Measurements from ENCODE around the gene TRAPPC3L.

DNA sequence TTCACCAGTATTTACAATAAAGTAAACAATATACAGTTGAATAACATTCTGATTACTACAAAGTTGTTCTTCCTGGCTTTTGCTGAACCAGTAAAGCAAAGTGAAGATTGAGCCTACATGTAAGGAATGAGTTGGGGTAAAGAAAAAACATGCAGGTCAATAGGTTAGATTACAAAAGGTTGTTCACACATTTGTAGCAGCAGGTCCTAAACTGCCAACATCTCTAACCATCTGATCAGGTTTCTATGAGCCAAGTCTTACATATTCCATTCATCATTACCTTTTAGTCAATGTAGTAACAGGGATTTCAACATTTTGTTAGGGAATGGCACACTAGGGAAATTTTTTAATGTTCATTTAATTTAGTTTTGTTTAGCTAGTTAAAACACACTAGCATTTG lies 93.6 kb downstream of the TRAPPC3L start:
- no peak for TF ChIP-seq CTCF (IDR thresholded peaks at IDR 0.05)
- TF ChIP-seq POLR2AphosphoS5 (IDR thresholded peaks at IDR 0.05): no peak
- no peak for TF ChIP-seq POLR2A (IDR thresholded peaks at IDR 0.05)
- no peak for TF ChIP-seq EP300 (IDR thresholded peaks at IDR 0.05)
